ENCODE data around the gene ALCAM. TPM values are rescaled to one million over a fixed set of nuclear protein-coding genes. Genes with fewer than 3 reads are reported as not detected.

ALCAM gene
- total RNA-seq, 1 donor from 2014 or later = 54.4 TPM

DNA sequence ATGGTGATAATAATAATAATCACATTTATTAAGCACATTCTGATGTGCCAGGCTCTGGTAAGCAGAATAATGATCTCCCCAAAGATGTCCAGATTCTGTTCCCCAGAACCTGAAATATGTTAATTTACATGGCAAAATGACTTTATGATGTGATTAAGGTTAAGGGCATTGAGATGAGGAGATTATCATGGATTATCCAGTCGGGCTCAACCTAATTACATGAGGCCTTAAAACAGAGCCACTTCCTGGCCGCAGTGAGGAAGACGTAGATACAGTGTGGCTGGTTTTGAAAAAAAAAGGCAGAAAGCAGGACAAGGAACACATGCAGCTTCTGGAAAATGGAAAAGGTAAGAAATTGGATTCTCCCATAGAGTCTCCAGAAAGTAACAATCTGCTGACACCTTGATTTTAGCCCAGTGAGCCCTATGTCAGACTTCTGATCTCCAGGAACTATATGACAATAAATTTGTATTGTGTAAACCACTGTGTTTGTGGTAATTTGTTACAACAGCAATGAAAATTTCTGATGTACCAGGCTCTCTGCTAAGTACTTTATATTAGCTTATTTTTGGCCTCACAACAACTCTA, 126.7 kb downstream of the ALCAM start:
- Mint-ChIP-seq H3K27ac (no peak overlapping the region), H3K36me3 (peaks cover 4% of the 10 kb centered on the region), H3K27me3 (ENCODE audit: insufficient read depth, low read depth) (no peaks in the 10 kb centered on the region), H3K4me1 (peaks cover 3% of the 10 kb centered on the region), H3K9me3 (peaks cover 25% of the 10 kb centered on the region), H3K4me3 (no peak overlapping the region)
- no peak overlapping the region for H3K4me3 ChIP-seq
- no peaks in the 10 kb centered on the region for H3F3A ChIP-seq (ENCODE audit: low read depth)
- no peaks in the 10 kb centered on the region for H3K9me3 ChIP-seq (ENCODE audit: low read depth)
- H3K36me3 ChIP-seq = no peaks in the 10 kb centered on the region
- no peaks in the 10 kb centered on the region for H3K27me3 ChIP-seq
- no peak for TF ChIP-seq CTCF (IDR thresholded peaks at IDR 0.05)
- no peak for TF ChIP-seq EZH2 (IDR thresholded peaks at IDR 0.05)
- no peak for TF ChIP-seq EZH2phosphoT487 (IDR thresholded peaks at IDR 0.05)
- no peak overlapping the region for H3K4me2 ChIP-seq
- H3K9ac ChIP-seq = no peak overlapping the region
- no peak for DNase-seq (ENCODE audit: low spot score)
- H4K20me1 ChIP-seq (ENCODE audit: low read depth) = no peaks in the 10 kb centered on the region
- peaks cover 10% of the 10 kb centered on the region for H3K4me1 ChIP-seq
- H2AFZ ChIP-seq (replicated peaks) = no peak overlapping the region
- H3K79me2 ChIP-seq (ENCODE audit: low read depth) = no peaks in the 10 kb centered on the region
- no peak overlapping the region for H3K27ac ChIP-seq

- Histone ChIP-seq H3K4me2 (no peak overlapping the region), H2AFZ (replicated peaks) (no peak overlapping the region), H3K27ac (no peak overlapping the region), H3K36me3 (no peaks in the 10 kb centered on the region), H3K9ac (no peak overlapping the region), H3K79me2 (ENCODE audit: low read depth) (no peaks in the 10 kb centered on the region), H3K4me3 (no peak overlapping the region), H3K9me3 (ENCODE audit: low read depth) (no peaks in the 10 kb centered on the region), H3F3A (ENCODE audit: low read depth) (no peaks in the 10 kb centered on the region), H4K20me1 (ENCODE audit: low read depth) (no peaks in the 10 kb centered on the region), H3K4me1 (peaks cover 10% of the 10 kb centered on the region), H3K27me3 (no peaks in the 10 kb centered on the region)
- Mint-ChIP-seq H3K36me3 (peaks cover 4% of the 10 kb centered on the region), H3K4me1 (peaks cover 3% of the 10 kb centered on the region), H3K4me3 (no peak overlapping the region), H3K27me3 (ENCODE audit: insufficient read depth, low read depth) (no peaks in the 10 kb centered on the region), H3K9me3 (peaks cover 21% of the 10 kb centered on the region), H3K27ac (no peak overlapping the region)
- no peak for DNase-seq (ENCODE audit: low spot score)
- no peak for TF ChIP-seq CTCF (IDR thresholded peaks at IDR 0.05)
- TF ChIP-seq EZH2phosphoT487 (IDR thresholded peaks at IDR 0.05) = no peak
- TF ChIP-seq EZH2 (IDR thresholded peaks at IDR 0.05) = no peak
Measured at GRCh38 chr3:105495021-105495420, 128.3 kb downstream of the ALCAM start.

DNA sequence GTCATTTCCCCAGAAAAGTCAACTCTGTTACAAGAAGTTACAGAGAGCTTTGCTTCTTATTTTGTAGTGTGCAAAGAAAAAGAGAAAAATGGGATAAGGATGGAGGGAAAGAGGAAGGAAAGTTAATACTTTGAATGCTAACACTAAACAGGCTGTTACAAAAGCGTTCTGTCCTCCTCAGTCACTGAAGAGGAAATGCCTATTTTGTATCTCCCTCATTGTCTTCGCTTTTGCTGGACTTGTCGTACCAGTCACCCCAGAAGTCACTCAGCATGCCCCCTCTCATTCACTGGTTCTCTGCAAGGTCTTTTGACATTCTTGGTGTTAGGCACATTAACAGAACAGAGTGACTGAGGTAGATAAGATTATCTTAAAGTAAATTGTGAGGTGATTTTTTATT, 129.6 kb downstream of the ALCAM start:
- Mint-ChIP-seq H3K27me3 (ENCODE audit: insufficient read depth, low read depth) (no peaks in the 10 kb centered on the region), H3K4me3 (no peak overlapping the region), H3K36me3 (peaks cover 2% of the 10 kb centered on the region), H3K27ac (no peak overlapping the region), H3K4me1 (peaks cover 3% of the 10 kb centered on the region), H3K9me3 (peaks cover 11% of the 10 kb centered on the region)
- Histone ChIP-seq H3K79me2 (ENCODE audit: low read depth) (no peaks in the 10 kb centered on the region), H3F3A (ENCODE audit: low read depth) (no peaks in the 10 kb centered on the region), H2AFZ (replicated peaks) (no peak overlapping the region), H3K36me3 (no peaks in the 10 kb centered on the region), H3K9ac (no peak overlapping the region), H4K20me1 (ENCODE audit: low read depth) (no peaks in the 10 kb centered on the region), H3K9me3 (ENCODE audit: low read depth) (no peaks in the 10 kb centered on the region), H3K4me3 (no peak overlapping the region), H3K4me2 (no peak overlapping the region), H3K27ac (no peak overlapping the region), H3K4me1 (peaks cover 17% of the 10 kb centered on the region), H3K27me3 (no peaks in the 10 kb centered on the region)
- peak; percentile 33 for DNase-seq (ENCODE audit: low spot score)
- TF ChIP-seq CTCF (IDR thresholded peaks at IDR 0.05) (no peak), EZH2 (IDR thresholded peaks at IDR 0.05) (no peak)
